ENCODE measurements around the gene LZTFL1. TPM values are rescaled to one million over a fixed set of nuclear protein-coding genes. Genes with fewer than 3 reads are reported as not detected.

Gene LZTFL1
- total and polyA plus RNA-seq, 2 donors (not counting 3 experiments of a cell fraction or from before 2014, with no cell fraction given) = 18.2 to 26.1 TPM

DNA sequence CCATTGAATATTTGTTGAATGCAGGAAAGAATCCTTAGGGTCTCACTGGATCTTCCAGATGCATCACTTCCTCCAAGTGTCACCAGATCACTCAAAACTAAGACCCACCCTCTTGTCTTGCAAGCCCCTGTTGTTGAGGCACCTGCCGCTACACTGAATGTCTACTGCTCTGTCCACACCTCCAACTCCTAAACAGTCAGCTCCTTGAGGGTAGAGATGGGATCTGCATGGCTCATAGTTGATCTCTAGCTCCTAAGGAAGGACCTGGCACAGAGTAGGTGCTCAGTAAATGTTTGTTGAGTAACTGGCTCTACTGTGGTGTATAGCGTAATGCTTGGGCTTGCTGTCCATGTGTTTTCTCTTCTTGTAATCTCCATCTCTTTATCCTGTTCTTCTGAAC is 54.4 kb downstream of the LZTFL1 start:
- Histone ChIP-seq H3K4me1 (ENCODE audit: control insufficient read depth, extremely low read depth, insufficient read depth, low read length) (no peaks in the 10 kb centered on the region), H2AFZ (ENCODE audit: low read depth, low read length) (no peak overlapping the region), H3K9ac (replicated peaks; ENCODE audit: extremely low read depth, insufficient read depth, low read length) (no peak overlapping the region), H3K9me3 (replicated peaks; ENCODE audit: control insufficient read depth, insufficient read depth, low read length) (no peaks in the 10 kb centered on the region), H3K27ac (ENCODE audit: insufficient read depth, low read depth, low read length) (no peak overlapping the region), H3K27me3 (ENCODE audit: control insufficient read depth in 2 of 2, insufficient read depth in 2 of 2, low read length in 2 of 2) (peaks cover 4 to 25% of the 10 kb centered on the region in 2 experiments), H3K9me1 (replicated peaks; ENCODE audit: control insufficient read depth, extremely low read depth, insufficient read depth, low read length) (no peaks in the 10 kb centered on the region), H4K20me1 (replicated peaks; ENCODE audit: control insufficient read depth, extremely low read depth, insufficient read depth, low read length) (no peaks in the 10 kb centered on the region), H3K4me3 (replicated peaks in 1 of 3; ENCODE audit: insufficient read depth in 1 of 3, low read depth in 1 of 3, low read length in 3 of 3) (no peak overlapping the region), H3K79me2 (ENCODE audit: control insufficient read depth, insufficient read depth, low read length) (no peaks in the 10 kb centered on the region), H3K4me2 (ENCODE audit: insufficient read depth, low read length) (no peak overlapping the region), H3K36me3 (ENCODE audit: control insufficient read depth in 2 of 2, extremely low read depth in 1 of 2, insufficient read depth in 2 of 2, low read length in 2 of 2) (no peaks in the 10 kb centered on the region)
- intact Hi-C loops (cut with micrococcal nuclease) = no loop called here
- TF ChIP-seq POLR2AphosphoS5 (IDR thresholded peaks at IDR 0.05; ENCODE audit: insufficient read depth, low read depth, low read length) (no peak), EZH2 (IDR thresholded peaks at IDR 0.05; ENCODE audit: borderline replicate concordance, low read depth, low read length, severe bottlenecking) (no peak), POLR2A (IDR thresholded peaks at IDR 0.05; ENCODE audit: low read depth, low read length) (no peak), JUN (IDR thresholded peaks at IDR 0.05; ENCODE audit: borderline replicate concordance, insufficient read depth, insufficient read length, low read depth) (no peak), GATA2 (IDR thresholded peaks at IDR 0.05; ENCODE audit: insufficient read depth, insufficient read length, low read depth, low read length) (no peak), FOS (IDR thresholded peaks at IDR 0.05; ENCODE audit: borderline replicate concordance, insufficient read depth, low read length) (no peak), MYC (IDR thresholded peaks at IDR 0.05; ENCODE audit: low read depth, low read length) (no peak)
- TF ChIP-seq, protein P1, sequence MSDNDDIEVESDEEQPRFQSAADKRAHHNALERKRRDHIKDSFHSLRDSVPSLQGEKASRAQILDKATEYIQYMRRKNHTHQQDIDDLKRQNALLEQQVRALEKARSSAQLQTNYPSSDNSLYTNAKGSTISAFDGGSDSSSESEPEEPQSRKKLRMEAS (IDR thresholded peaks at IDR 0.05; ENCODE audit: insufficient read depth, insufficient read length) = no peak
- TF ChIP-seq, protein P2, sequence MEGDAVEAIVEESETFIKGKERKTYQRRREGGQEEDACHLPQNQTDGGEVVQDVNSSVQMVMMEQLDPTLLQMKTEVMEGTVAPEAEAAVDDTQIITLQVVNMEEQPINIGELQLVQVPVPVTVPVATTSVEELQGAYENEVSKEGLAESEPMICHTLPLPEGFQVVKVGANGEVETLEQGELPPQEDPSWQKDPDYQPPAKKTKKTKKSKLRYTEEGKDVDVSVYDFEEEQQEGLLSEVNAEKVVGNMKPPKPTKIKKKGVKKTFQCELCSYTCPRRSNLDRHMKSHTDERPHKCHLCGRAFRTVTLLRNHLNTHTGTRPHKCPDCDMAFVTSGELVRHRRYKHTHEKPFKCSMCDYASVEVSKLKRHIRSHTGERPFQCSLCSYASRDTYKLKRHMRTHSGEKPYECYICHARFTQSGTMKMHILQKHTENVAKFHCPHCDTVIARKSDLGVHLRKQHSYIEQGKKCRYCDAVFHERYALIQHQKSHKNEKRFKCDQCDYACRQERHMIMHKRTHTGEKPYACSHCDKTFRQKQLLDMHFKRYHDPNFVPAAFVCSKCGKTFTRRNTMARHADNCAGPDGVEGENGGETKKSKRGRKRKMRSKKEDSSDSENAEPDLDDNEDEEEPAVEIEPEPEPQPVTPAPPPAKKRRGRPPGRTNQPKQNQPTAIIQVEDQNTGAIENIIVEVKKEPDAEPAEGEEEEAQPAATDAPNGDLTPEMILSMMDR (IDR thresholded peaks at IDR 0.05; ENCODE audit: extremely low read depth in 1 of 2, insufficient read depth in 1 of 2, low read depth in 1 of 2, low read length in 2 of 2) = no peak
- DNase-seq (ENCODE audit: low read depth, low spot score) = no peak
- CTCF ChIA-PET = interaction anchor here (0.7 kb wide), 1 partner anchor 11 kb away, joined by 3 read pairs; no protein-coding TSS in a partner anchor
- no peak for FAIRE-seq
- BruUV-seq (replicated peaks) = no TSS peak
- POLR2A ChIA-PET = no interaction called here
- dilution Hi-C loops (cut with MboI; ENCODE audit: extremely low pct_ligation_motif_present, low sequenced_read_pairs) = no loop called here
